ENCODE results near the gene PRSS57. TPM values are rescaled to one million over a fixed set of nuclear protein-coding genes. Genes with fewer than 3 reads are reported as not detected.

The PRSS57 gene
- total and polyA plus RNA-seq, 12 donors, result 0.13 to 0.51 (median 0.22) TPM; not detected in 9

DNA sequence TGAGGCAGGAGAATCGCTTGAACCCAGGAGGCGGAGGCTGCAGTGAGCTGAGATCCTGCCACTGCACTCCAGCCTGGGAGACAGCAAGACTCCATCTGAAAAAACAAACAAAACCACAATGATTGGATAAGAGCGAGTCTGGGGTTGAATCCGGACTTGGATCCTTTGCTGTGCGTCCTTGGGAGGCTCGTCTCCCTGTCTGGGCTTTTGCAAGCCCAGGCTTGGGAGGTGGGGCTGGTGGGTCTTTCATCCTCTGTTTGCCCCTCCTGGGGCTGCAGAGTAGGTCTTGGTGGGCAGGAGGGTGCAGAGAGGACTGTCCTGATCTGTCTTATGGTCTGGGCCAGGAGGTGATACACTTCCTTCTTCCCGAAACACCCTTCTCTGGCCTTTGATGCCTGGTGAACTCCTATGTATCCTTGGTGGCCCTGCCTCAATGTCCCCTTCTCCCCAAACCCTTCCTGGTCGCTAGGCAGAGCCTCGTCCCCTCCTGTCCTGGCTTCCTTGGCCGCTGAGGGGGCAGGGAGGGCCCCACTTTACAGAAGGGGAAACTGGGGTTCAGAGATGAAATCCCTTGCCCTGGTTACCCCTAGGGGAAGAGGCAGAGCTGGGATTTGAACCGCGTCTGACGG lies 30.3 kb upstream of the PRSS57 start:
- no peaks in the 10 kb centered on the region for H3K36me3 ChIP-seq (replicated peaks in 1 of 2)
- peaks cover 3 to 4% of the 10 kb centered on the region in 2 donors for H3K4me1 ChIP-seq (replicated peaks in 1 of 2)
- H3K27ac ChIP-seq, result no peak overlapping the region
- WGBS, 4 donors, result 85 to 93% (median 88%) methylated on average over 13 of the region's 13 CpGs
- no peak for DNase-seq
- no peak for TF ChIP-seq POLR2A (IDR thresholded peaks at IDR 0.05)
- TF ChIP-seq, protein P1, sequence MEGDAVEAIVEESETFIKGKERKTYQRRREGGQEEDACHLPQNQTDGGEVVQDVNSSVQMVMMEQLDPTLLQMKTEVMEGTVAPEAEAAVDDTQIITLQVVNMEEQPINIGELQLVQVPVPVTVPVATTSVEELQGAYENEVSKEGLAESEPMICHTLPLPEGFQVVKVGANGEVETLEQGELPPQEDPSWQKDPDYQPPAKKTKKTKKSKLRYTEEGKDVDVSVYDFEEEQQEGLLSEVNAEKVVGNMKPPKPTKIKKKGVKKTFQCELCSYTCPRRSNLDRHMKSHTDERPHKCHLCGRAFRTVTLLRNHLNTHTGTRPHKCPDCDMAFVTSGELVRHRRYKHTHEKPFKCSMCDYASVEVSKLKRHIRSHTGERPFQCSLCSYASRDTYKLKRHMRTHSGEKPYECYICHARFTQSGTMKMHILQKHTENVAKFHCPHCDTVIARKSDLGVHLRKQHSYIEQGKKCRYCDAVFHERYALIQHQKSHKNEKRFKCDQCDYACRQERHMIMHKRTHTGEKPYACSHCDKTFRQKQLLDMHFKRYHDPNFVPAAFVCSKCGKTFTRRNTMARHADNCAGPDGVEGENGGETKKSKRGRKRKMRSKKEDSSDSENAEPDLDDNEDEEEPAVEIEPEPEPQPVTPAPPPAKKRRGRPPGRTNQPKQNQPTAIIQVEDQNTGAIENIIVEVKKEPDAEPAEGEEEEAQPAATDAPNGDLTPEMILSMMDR (IDR thresholded peaks at IDR 0.05), result no peak
- H3K4me3 ChIP-seq, result no peak overlapping the region
- intact Hi-C loops (cut with DNase I), result no loop called here
- no peaks in the 10 kb centered on the region for H3K27me3 ChIP-seq
- no peaks in the 10 kb centered on the region for H3K9me3 ChIP-seq (replicated peaks in 1 of 3)

DNA sequence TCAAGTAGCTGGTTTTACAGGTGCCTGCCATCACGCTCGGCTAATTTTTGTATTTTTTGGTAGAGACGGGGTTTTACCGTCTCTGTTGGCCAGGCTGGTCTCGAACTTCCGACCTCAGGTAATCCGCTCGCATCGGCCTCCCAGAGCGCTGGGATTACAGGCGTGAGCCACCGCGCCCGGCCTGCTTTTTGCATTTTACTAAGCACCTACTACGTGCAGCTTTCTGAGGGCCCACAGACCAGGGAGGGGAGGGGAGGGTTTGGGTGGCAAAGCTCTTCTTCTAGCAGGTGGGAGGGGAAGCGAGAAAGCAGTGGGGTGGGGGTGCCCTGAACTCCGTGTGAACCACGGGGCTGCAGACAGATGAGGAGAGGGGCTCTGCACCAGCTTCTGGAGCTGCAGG lies 28.5 kb upstream of the PRSS57 start:
- DNase-seq, result no peak
- Histone ChIP-seq H3K4me1 (replicated peaks in 1 of 2) (peaks cover 15 to 19% of the 10 kb centered on the region in 2 donors), H3K27me3 (no peaks in the 10 kb centered on the region), H3K9me3 (replicated peaks in 1 of 3) (no peaks in the 10 kb centered on the region), H3K27ac (no peak overlapping the region), H3K36me3 (replicated peaks in 1 of 2) (no peaks in the 10 kb centered on the region), H3K4me3 (no peak overlapping the region)
- intact Hi-C loops (cut with DNase I), result no loop called here
- TF ChIP-seq, protein P1 (IDR thresholded peaks at IDR 0.05), result no peak
- no peak for TF ChIP-seq POLR2A (IDR thresholded peaks at IDR 0.05)
- 80 to 94% (median 92%) methylated on average over 18 of the region's 18 CpGs for WGBS, 4 donors

DNA sequence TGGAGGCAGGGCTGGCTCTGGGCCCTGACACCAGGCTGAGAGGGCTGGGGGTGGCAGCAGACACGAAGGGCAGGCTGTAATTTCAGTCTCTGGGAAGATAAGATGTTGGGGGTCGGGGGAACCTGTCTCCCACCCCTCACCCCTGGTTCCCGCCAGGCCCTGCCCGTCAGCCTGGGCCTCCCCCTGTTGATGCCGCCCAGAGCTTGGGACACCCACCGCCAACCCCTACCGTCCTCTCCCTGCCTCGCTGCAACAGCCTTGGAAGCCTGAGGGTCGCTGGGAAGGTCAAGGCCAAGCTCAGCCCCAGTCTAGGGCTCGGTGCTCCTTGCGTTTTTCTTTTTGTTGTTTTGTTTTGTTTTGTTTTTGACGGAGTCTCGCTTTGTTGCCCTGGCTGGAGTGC lies 28.0 kb upstream of the PRSS57 start:
- intact Hi-C loops (cut with DNase I), result no loop called here
- WGBS, 4 donors, result 43 to 79% (median 66%) methylated on average over 6 to 13 of the region's 13 CpGs

DNA sequence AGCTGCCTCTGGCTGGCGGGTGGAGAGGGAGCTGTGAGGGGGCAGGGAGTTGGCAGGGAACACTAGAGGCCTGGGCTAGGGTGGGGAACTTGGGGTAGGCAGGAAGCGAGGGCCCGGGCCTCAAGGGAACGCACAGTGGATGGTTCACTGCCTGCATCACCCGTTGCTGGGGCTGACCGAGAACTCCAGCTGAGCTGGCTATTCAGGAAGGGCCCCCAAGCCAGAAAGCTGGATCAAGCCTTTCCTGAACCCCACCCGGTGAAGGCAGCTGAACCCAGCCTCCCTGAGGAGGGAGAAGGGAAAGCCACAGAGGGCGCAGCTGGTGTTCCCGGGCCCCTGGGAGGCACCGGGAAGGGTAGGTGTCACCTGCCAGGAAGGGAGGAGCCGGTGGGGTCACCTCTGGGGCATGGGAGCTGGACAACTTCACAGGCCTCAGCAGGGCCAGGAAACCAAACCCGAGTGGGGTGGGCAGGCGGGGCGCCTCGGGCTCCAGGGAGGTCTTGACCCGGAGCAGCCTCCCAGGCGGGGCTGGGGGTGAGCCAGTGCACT lies 27.4 kb upstream of the PRSS57 start:
- Histone ChIP-seq H3K4me3 (no peak overlapping the region), H3K9me3 (replicated peaks in 1 of 3) (no peaks in the 10 kb centered on the region), H3K36me3 (replicated peaks in 1 of 2) (no peaks in the 10 kb centered on the region), H3K4me1 (replicated peaks in 1 of 2) (peaks cover 21 to 30% of the 10 kb centered on the region in 2 donors), H3K27ac (peak overlapping the region in 2 of 5 donors; percentile 21 to 58), H3K27me3 (no peaks in the 10 kb centered on the region)
- TF ChIP-seq POLR2A (IDR thresholded peaks at IDR 0.05), result no peak
- TF ChIP-seq, protein P1 (IDR thresholded peaks at IDR 0.05), result no peak
- intact Hi-C loops (cut with DNase I), result no loop called here
- 55 to 88% (median 60%) methylated on average over 6 to 17 of the region's 17 CpGs for WGBS, 4 donors
- DNase-seq, result peak in 4 of 7 donors; percentile 13 to 71 (median 41)

More for the DNA sequence above, 28.0 kb upstream of the PRSS57 start:
- no peaks in the 10 kb centered on the region for H3K27me3 ChIP-seq
- H3K27ac ChIP-seq, result peak overlapping the region in 1 of 5 donors; percentile 58
- H3K9me3 ChIP-seq (replicated peaks in 1 of 3), result no peaks in the 10 kb centered on the region
- DNase-seq, result no peak
- no peak overlapping the region for H3K4me3 ChIP-seq
- TF ChIP-seq, protein P1 (IDR thresholded peaks at IDR 0.05), result no peak
- TF ChIP-seq POLR2A (IDR thresholded peaks at IDR 0.05), result no peak
- peaks cover 19 to 23% of the 10 kb centered on the region in 2 donors for H3K4me1 ChIP-seq (replicated peaks in 1 of 2)
- no peaks in the 10 kb centered on the region for H3K36me3 ChIP-seq (replicated peaks in 1 of 2)
